ENCODE results near the gene HTD2. TPM values are rescaled to one million over a fixed set of nuclear protein-coding genes. Genes with fewer than 3 reads are reported as not detected.
A peak's percentile ranks its signal among the peaks of the same experiment; 100 is the strongest.

HTD2 gene
- total RNA-seq, 2 donors from 2014 or later, result 7.9 to 11.4 TPM

DNA sequence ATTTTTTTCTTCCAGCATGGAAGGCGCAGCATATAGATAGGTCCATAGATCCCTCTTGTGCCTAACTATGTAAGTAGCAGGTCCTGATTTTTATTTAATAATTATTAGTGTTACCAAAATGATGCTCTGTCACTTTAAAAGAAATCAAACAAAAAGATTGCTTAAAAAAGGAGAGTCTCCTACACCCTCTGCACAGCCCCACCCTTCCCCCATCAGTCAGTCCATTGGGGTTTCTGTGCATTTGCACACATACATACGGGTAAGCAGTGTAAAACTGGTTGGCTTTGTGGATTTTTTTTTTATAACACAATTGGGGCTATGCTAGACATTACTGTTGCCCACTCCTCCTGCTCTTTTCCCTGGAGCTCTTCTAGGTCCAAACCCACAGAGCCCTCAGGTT lies 7.2 kb upstream of the HTD2 start:
- ATAC-seq (replicated peaks in 1 of 2) (no peak), DNase-seq (no peak)
- peaks cover 1 to 3% of the 10 kb centered on the region in 2 donors for H3K36me3 Mint-ChIP-seq (ENCODE audit: insufficient read depth in 2 of 2)
- H3K4me1 Mint-ChIP-seq (ENCODE audit: low read depth), result no peaks in the 10 kb centered on the region
- H3K9me3 Mint-ChIP-seq, result peaks cover 2 to 4% of the 10 kb centered on the region in 2 donors
- no peak overlapping the region for H3K27ac Mint-ChIP-seq
- peaks cover 24% of the 10 kb centered on the region for H3K27me3 Mint-ChIP-seq (ENCODE audit: low read depth)
- H3K4me3 Mint-ChIP-seq, result no peak overlapping the region

DNA sequence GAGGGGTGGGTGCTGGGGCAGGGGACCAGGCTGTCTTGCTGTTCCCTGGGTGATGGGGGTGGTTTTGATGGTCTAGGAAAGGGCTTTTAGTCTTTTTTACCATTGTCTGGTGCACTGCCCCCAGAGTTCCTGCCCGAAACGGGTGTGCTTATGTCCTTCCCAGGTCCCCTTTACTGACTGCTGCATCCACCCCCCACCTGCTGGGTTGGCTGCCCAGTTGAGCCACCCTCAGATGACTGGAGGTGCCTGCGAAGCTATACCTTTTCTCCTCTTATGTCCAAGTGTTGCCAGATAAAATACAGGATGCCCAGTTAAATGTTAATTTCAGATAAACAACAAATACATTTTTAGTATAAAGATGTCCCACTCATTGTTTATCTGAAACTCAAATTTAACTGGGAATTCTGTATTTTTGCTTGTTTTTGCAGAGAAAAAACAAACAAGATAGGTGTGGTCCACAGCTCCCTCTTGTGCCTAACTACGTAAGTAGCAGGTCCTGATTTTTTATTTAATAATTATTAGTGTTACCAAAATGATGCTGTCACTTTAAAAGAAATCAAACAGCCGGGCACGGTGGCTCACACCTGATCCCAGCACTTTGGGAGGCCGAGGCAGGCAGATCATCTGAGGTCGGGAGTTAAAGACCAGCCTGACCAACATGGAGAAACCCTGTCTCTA lies 6.3 kb upstream of the HTD2 start:
- no peak overlapping the region for H3K4me3 Mint-ChIP-seq
- ATAC-seq (replicated peaks in 1 of 2) (no peak), DNase-seq (no peak)
- H3K36me3 Mint-ChIP-seq (ENCODE audit: insufficient read depth in 2 of 2), result peaks cover 1 to 3% of the 10 kb centered on the region in 2 donors
- peaks cover 24% of the 10 kb centered on the region for H3K27me3 Mint-ChIP-seq (ENCODE audit: low read depth)
- no peak overlapping the region for H3K27ac Mint-ChIP-seq
- no peaks in the 10 kb centered on the region for H3K4me1 Mint-ChIP-seq (ENCODE audit: low read depth)
- peaks cover 2 to 4% of the 10 kb centered on the region in 2 donors for H3K9me3 Mint-ChIP-seq

DNA sequence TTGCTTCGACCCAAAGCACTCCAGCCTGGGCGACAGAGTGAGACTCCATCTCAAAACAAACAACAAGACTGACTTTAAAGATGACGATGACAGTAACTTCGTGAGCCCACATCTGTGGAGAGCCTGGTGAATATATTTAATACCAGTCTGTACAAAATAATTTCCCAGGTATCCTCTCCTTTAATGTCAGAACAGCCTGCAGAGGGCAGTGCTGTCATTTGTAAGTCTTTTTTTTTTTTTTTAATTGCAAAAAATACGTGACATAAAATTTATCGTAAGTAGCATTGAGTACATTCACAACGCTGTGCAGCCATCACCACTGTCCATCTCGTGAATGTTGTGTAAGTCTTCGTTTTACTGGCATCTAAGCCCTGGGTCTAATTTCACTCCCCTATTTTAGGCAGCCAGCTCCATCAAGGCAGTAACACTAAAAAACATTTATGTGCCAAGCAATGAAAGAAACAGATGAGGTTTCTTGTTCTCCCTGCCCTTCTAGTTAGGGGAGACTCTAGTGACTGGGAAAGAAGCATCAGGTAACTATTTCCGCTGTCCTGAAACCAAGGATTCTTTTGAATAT lies 1.4 kb downstream of the HTD2 start:
- Mint-ChIP-seq H3K4me1 (ENCODE audit: low read depth) (peaks cover 37% of the 10 kb centered on the region), H3K9me3 (no peaks in the 10 kb centered on the region), H3K27me3 (ENCODE audit: low read depth) (peaks cover under 1% of the 10 kb centered on the region), H3K36me3 (ENCODE audit: insufficient read depth in 2 of 2) (peaks cover 7 to 21% of the 10 kb centered on the region in 2 donors), H3K27ac (peak overlapping the region; percentile 99), H3K4me3 (peak overlapping the region; percentile 96 to 98)
- ATAC-seq (replicated peaks in 1 of 2) (no peak), DNase-seq (peak; percentile 37 to 63)

DNA sequence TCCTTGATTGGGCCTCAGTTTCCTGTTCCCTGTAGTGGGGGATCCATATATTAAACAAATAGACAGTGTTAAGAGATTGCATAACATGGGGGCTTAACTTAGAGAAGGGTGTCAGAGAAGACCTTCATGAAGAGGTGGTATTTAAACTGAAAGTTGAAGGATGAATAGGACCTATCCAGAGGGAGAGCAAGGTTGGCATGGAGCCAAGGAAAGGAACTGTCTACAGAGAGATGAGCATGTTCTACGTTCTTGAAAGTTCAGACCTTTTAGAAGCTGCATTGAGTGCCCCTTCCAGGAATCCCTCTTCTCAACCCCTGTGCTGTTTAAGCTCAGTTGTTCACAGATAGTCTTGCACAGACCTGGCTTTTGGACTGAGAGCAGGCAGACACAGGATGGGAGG lies 2.4 kb downstream of the HTD2 start:
- H3K27ac Mint-ChIP-seq, result peak overlapping the region; percentile 99
- H3K27me3 Mint-ChIP-seq (ENCODE audit: low read depth), result no peaks in the 10 kb centered on the region
- DNase-seq (no peak), ATAC-seq (replicated peaks in 1 of 2) (no peak)
- H3K9me3 Mint-ChIP-seq, result no peaks in the 10 kb centered on the region
- H3K36me3 Mint-ChIP-seq (ENCODE audit: insufficient read depth in 2 of 2), result peaks cover 7 to 23% of the 10 kb centered on the region in 2 donors
- peaks cover 37% of the 10 kb centered on the region for H3K4me1 Mint-ChIP-seq (ENCODE audit: low read depth)
- H3K4me3 Mint-ChIP-seq, result peak overlapping the region; percentile 96 to 98

DNA sequence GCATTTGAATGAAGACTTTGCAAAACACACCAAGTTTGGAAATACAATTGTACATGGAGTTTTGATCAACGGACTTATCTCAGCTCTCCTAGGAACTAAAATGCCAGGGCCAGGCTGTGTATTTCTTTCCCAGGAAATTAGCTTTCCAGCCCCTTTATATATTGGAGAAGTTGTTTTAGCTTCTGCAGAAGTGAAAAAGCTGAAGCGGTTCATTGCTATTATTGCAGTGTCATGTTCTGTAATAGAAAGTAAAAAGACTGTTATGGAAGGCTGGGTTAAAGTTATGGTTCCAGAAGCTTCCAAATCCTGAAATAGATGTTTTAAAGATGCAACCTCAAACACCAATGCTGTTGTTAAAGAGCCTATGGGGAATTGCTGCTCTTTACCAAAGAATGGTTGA lies 11.5 kb downstream of the HTD2 start:
- Mint-ChIP-seq H3K27ac (no peak overlapping the region), H3K36me3 (ENCODE audit: insufficient read depth in 2 of 2) (peaks cover 8 to 14% of the 10 kb centered on the region in 2 donors), H3K4me1 (ENCODE audit: low read depth) (no peaks in the 10 kb centered on the region), H3K9me3 (no peaks in the 10 kb centered on the region), H3K27me3 (ENCODE audit: low read depth) (no peaks in the 10 kb centered on the region), H3K4me3 (no peak overlapping the region)
- no peak for ATAC-seq (replicated peaks in 1 of 2)
- DNase-seq, result no peak

DNA sequence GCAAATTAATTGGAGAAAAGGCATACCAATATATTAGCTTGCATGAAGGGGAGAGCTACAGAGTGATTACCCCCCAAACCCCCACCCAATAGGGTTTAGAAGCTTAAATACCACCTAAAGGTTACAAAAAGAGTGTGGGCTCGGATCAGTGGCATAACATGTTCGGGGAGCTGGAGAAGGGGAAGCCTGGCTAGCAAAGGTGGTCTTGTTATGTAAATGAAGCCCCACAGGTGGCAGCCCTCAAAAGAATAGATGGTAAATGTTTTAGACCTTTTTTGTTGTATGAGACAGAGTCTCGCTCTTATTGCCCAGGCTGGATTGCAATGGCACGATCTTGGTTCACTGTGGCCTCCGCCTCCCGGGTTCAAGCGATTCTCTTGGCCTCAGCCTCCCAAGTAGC lies 15.5 kb downstream of the HTD2 start:
- H3K27ac Mint-ChIP-seq, result no peak overlapping the region
- H3K36me3 Mint-ChIP-seq (ENCODE audit: insufficient read depth in 2 of 2), result peaks cover 2 to 6% of the 10 kb centered on the region in 2 donors
- H3K4me1 Mint-ChIP-seq (ENCODE audit: low read depth), result peaks cover 30% of the 10 kb centered on the region
- H3K4me3 Mint-ChIP-seq, result no peak overlapping the region
- no peaks in the 10 kb centered on the region for H3K9me3 Mint-ChIP-seq
- ATAC-seq (replicated peaks in 1 of 2) (no peak), DNase-seq (no peak)
- H3K27me3 Mint-ChIP-seq (ENCODE audit: low read depth), result no peaks in the 10 kb centered on the region

DNA sequence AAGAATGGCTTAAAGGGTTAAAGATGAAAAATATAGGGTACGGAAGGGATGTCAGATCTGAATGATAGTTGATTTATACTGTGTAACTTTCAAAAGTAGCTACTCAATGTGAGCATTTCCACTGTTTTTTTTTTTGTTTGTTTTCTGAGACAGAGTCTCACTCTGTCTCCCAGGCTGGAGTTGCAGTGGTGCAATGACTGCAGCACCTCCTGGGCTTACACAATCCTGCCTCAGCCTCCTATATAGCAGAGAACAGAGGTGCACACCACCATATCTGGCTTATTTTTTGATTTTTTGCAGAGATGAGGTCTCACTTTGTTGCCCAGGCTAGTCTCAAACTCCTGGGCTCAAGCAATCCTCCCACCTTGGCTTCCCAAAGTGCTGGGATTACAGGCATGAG lies 16.5 kb downstream of the HTD2 start:
- H3K36me3 Mint-ChIP-seq (ENCODE audit: insufficient read depth in 2 of 2), result peaks cover 1 to 2% of the 10 kb centered on the region in 2 donors
- peaks cover 30% of the 10 kb centered on the region for H3K4me1 Mint-ChIP-seq (ENCODE audit: low read depth)
- H3K27ac Mint-ChIP-seq, result no peak overlapping the region
- DNase-seq (no peak), ATAC-seq (replicated peaks in 1 of 2) (no peak)
- H3K27me3 Mint-ChIP-seq (ENCODE audit: low read depth), result no peaks in the 10 kb centered on the region
- H3K9me3 Mint-ChIP-seq, result no peaks in the 10 kb centered on the region
- no peak overlapping the region for H3K4me3 Mint-ChIP-seq

DNA sequence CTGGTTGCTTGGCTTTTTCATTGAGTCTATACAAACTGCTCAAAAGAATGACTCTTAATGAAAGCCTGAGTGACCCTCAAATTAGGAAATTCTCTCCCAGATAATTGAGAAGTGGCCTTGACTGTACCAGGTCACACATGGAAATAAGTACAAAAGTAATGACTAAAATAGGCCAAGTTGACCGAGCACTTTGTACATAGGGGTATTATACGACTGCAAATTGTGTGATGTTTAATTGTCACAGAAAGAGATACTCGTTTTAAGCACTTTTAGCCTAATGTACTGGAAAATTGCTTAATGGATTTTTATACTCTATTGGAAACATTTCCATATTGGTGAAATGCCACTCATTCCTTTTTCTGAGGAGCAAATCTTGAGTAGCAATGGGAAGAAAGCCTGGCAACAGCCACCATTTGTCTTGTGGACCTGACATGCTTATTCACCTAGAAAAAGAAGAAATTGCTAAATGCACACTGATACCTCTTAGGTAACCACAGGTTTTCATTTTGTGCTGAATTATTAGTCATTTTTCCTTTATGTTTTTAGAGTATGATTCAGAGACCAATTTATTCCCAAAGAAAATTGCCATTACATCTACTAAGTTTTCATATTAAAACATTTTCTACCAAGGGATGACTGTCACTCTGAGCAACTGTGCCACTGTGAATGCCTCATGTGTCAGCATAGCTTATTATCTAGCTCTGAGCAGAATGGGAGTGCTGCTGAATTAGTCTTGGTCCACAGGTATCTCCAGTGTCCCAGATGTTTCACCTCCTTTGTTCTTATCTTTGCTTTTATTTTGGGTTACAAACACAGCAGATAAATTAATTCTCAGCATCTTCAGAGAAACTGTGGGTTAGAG lies 17.4 kb downstream of the HTD2 start:
- Mint-ChIP-seq H3K4me3 (peak overlapping the region; percentile 61 to 91), H3K27ac (peak overlapping the region; percentile 99), H3K4me1 (ENCODE audit: low read depth) (peaks cover 30% of the 10 kb centered on the region), H3K9me3 (no peaks in the 10 kb centered on the region), H3K36me3 (ENCODE audit: insufficient read depth in 2 of 2) (peaks cover 0 to 1% of the 10 kb centered on the region in 2 donors), H3K27me3 (ENCODE audit: low read depth) (no peaks in the 10 kb centered on the region)
- ATAC-seq (replicated peaks in 1 of 2) (peak; percentile 82 to 84), DNase-seq (no peak)

DNA sequence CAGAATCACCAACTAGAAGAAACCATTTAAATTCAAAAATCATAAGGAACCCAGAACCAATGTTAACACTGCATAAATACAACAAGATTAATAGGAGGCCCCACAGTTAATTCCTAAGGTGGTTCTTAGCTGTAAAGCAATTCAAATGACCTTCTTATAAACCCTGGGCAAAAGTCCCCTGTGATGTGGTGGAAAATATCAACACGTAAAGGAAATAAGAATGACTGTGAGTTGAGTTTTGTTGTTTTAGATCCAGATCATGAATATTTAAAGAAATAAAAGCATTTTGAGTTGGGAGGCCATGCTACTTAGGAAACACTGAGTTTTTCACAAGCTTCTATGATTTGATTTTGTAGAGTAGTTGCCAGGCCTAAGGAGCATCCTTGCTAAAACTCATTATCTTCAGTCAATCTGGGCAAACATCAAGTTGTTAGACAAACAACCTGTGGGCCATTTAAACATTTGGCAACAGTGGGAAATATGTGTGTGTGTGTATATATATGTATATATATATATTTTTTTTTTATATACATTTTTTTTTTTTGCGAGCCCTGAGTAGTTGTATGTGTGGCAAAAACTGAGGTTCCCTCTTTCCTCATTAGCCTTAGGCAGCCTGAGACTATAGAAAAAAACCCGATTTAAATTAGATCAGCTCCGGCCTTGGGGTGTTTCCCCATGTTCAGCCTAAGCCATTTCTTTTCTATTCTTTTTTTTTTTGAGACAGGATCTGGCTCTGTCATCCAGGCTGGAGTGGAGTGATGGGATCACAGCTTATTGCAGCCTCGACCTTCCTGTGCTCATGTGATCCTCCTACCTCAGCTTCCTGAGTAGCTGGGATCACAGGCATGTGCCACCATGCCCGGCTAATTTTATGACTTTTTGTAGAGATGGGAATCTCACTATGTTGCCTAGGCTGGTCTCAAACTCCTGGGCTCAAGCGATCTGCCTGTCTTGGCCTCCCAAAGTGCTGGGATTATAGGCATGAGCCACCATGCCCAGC lies 18.4 kb downstream of the HTD2 start:
- DNase-seq, result no peak
- H3K27ac Mint-ChIP-seq, result peak overlapping the region; percentile 99
- peaks cover 30% of the 10 kb centered on the region for H3K4me1 Mint-ChIP-seq (ENCODE audit: low read depth)
- peak overlapping the region; percentile 61 to 91 for H3K4me3 Mint-ChIP-seq
- H3K9me3 Mint-ChIP-seq, result no peaks in the 10 kb centered on the region
- peak; percentile 68 to 72 for ATAC-seq (replicated peaks in 1 of 2)
- no peaks in the 10 kb centered on the region for H3K27me3 Mint-ChIP-seq (ENCODE audit: low read depth)
- H3K36me3 Mint-ChIP-seq (ENCODE audit: insufficient read depth in 2 of 2), result no peaks in the 10 kb centered on the region

DNA sequence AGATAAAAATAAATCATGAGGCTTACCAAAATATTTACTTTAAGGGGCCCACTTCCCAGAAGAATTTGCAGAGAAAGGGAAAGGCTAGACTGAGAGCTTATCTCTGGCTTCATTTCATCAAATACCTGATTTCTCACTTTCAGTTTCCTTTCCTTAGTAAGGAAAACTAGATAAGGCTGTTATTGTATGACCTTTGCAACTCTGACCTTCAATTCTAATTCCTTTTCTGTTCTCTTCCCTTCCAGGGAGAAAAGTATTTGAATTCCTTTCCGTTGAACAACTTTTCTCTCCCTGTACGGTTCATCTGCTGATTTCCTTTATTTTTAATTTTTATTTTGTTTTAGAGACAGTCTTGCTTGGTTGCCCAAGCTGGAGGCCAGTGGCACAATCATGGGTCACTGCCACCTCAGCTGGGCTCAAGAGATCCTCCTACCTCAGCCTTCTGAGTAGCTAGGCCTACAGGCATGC lies 19.2 kb downstream of the HTD2 start:
- H3K4me1 Mint-ChIP-seq (ENCODE audit: low read depth), result peaks cover 30% of the 10 kb centered on the region
- H3K4me3 Mint-ChIP-seq, result peak overlapping the region; percentile 3 to 41
- H3K27ac Mint-ChIP-seq, result peak overlapping the region; percentile 87
- ATAC-seq (replicated peaks in 1 of 2) (no peak), DNase-seq (no peak)
- no peaks in the 10 kb centered on the region for H3K9me3 Mint-ChIP-seq
- no peaks in the 10 kb centered on the region for H3K36me3 Mint-ChIP-seq (ENCODE audit: insufficient read depth in 2 of 2)
- H3K27me3 Mint-ChIP-seq (ENCODE audit: low read depth), result no peaks in the 10 kb centered on the region

DNA sequence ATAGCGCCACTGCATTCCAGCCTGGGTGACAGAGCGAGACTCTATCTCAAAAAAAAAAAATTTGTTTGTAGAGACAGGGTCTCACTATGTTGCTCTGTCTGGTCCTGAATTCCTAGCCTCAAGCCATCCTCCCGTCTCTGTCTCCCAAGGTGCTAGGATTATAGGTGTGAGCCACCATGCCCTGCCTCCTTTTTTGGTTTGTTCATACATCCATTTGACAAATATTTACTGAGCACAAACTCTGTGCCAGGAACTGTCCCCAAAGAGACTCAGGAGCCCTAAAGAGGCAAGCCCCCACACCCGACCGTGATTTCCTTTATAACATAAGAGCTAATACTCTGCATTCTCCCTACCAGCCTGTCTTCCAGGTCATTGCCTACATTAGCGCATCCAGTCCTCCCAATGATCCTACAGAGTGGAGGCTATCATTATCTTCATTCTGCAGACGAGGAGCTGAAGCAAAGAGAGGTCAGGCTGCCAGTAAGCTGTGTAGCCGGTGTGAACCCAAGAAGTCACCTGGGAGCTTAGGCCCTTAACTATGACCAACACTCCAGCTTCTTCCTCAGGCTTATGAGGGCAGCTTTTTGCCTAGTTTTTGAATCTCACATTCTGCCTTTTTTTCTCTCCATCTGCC lies 20.1 kb downstream of the HTD2 start:
- ATAC-seq (replicated peaks in 1 of 2) (no peak), DNase-seq (no peak)
- Mint-ChIP-seq H3K4me1 (ENCODE audit: low read depth) (peaks cover 30% of the 10 kb centered on the region), H3K27ac (no peak overlapping the region), H3K9me3 (no peaks in the 10 kb centered on the region), H3K4me3 (no peak overlapping the region), H3K27me3 (ENCODE audit: low read depth) (no peaks in the 10 kb centered on the region), H3K36me3 (ENCODE audit: insufficient read depth in 2 of 2) (no peaks in the 10 kb centered on the region)
